GM18870 (cell line): ENCODE data around the gene TRAFD1.

Experiments
- ATAC-seq: cut with Tn5 transposase; IDR thresholded peaks from one replicate; pipeline ENCODE4 v1.9.1; 2021; ENCODE audit warnings: moderate library complexity; ENCODE audit not compliant: unreplicated experiment

Gene TRAFD1

GRCh38 chr12:112175361-112176155, 50.2 kb downstream of the TRAFD1 start:
- ATAC-seq = no peak

- no peak for ATAC-seq
Measured at GRCh38 chr12:112176321-112177010, 51.1 kb downstream of the TRAFD1 start.

- ATAC-seq = no peak
Measured at GRCh38 chr12:112178796-112179195, 53.4 kb downstream of the TRAFD1 start.

- no peak for ATAC-seq
Measured at GRCh38 chr12:112179341-112179740, 54.0 kb downstream of the TRAFD1 start.

- no peak for ATAC-seq
Measured at GRCh38 chr12:112179916-112180315, 54.6 kb downstream of the TRAFD1 start.

- no peak for ATAC-seq
Measured at GRCh38 chr12:112180422-112180821, 55.1 kb downstream of the TRAFD1 start.

GRCh38 chr12:112182499-112182898, 57.1 kb downstream of the TRAFD1 start:
- no peak for ATAC-seq

- no peak for ATAC-seq
Measured at GRCh38 chr12:112183141-112184021, 58.0 kb downstream of the TRAFD1 start.

GRCh38 chr12:112184056-112184887, 58.9 kb downstream of the TRAFD1 start:
- no peak for ATAC-seq

- ATAC-seq = no peak
Measured at GRCh38 chr12:112185093-112185923, 59.9 kb downstream of the TRAFD1 start.

GRCh38 chr12:112188130-112188830, 62.9 kb downstream of the TRAFD1 start:
- no peak for ATAC-seq

GRCh38 chr12:112190231-112191025, 65.1 kb downstream of the TRAFD1 start:
- no peak for ATAC-seq

GRCh38 chr12:112191201-112191600, 65.8 kb downstream of the TRAFD1 start:
- no peak for ATAC-seq

- no peak for ATAC-seq
Measured at GRCh38 chr12:112191840-112192321, 66.5 kb downstream of the TRAFD1 start.

GRCh38 chr12:112192475-112192874, 67.1 kb downstream of the TRAFD1 start:
- ATAC-seq = no peak

- no peak for ATAC-seq
Measured at GRCh38 chr12:112194601-112195247, 69.4 kb downstream of the TRAFD1 start.

- no peak for ATAC-seq
Measured at GRCh38 chr12:112196196-112196875, 71.0 kb downstream of the TRAFD1 start.
